HUES48 (cell line): Measurements from ENCODE around the gene SLC2A11.

ENCODE experiments used
- H3K27ac ChIP-seq: one replicate; pipeline ENCODE4 v1.7.0; 2013; ENCODE audit warnings: low read depth, low read length, inconsistent platforms
- H3K27me3 ChIP-seq: 2 replicates; pipeline ENCODE4 v1.6.1; 2013; ENCODE audit warnings: mild to moderate bottlenecking, low read length; ENCODE audit not compliant: control insufficient read depth, insufficient read depth
- H3K36me3 ChIP-seq: 2 replicates; pipeline ENCODE4 v1.6.1; 2013; ENCODE audit warnings: low read length; ENCODE audit not compliant: control insufficient read depth, insufficient read depth
- H3K4me1 ChIP-seq: 2 replicates; pipeline ENCODE4 v1.6.1; 2013; ENCODE audit warnings: mild to moderate bottlenecking, low read length; ENCODE audit not compliant: control insufficient read depth, insufficient read depth
- H3K4me3 ChIP-seq: 2 replicates; pipeline ENCODE4 v1.5.1; 2013; ENCODE audit warnings: mild to moderate bottlenecking, low read depth, low read length
- H3K9ac ChIP-seq: 2 replicates; pipeline ENCODE4 v1.6.1; 2013; ENCODE audit warnings: mild to moderate bottlenecking, low read depth, low read length, moderate library complexity
- H3K9me3 ChIP-seq: 2 replicates; pipeline ENCODE4 v1.6.1; 2013; ENCODE audit warnings: low read length; ENCODE audit not compliant: control insufficient read depth, insufficient read depth

The SLC2A11 gene

DNA sequence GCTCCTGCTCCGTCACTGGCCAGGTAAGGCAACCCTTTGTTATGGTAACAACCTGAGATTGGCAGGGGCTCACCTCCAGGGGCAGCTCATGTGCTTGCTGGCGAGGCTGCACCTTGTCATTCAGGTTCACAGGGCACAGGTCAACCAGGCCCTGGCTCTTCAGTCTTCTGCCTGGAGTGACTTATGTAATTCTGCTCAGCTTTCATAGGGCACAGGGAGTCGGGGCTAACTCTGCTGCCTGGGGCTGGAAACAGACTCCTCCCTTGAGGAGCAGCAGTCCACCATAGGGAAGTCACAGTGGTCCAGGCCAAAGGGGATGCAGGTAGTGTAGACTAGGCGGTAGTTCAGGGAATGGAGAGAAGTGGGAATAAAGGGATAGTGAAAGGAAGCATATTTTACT, 35.0 kb downstream of the SLC2A11 start:
- Histone ChIP-seq H3K4me1 (peaks cover 18% of the 10 kb centered on the region), H3K9ac (no peak overlapping the region), H3K27ac (no peak overlapping the region), H3K27me3 (no peaks in the 10 kb centered on the region), H3K4me3 (no peak overlapping the region), H3K9me3 (peaks cover 3% of the 10 kb centered on the region; the same call in 1 of the 2 replicates), H3K36me3 (peaks cover 21% of the 10 kb centered on the region)

DNA sequence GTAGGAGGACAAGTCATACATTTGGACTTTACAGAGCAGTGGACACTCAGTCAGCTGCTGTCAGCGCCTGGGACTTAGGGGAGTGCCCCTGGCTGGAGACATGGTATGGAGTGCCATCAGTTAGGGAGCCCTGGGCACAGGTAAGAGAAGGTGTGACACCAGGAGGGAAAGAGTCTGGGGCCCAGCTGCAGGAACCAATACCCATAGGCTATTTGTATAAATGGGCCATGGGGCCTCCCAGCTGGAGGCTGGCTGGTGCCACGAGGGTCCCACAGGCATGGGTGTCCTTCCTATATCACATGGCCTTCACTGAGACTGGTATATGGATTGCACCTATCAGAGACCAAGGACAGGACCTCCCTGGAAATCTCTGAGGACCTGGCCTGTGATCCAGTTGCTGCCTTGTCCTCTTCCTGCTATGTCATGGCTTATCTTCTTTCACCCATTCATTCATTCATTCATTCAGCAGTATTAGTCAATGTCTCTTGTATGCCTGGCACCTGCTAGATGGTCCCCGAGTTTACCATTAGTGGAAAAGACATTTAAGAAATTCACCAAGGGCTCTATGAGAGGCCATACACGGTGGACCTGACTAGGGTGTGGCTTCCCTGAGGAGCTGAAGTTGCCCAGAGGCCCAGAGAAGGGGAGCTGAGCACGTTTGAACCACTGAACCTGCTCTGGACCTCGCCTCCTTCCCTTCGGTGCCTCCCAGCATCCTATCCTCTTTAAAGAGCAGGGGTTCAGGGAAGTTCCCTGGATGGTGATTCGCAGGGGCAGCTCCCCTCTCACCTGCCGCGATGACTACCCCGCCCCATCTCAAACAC, 35.7 kb downstream of the SLC2A11 start:
- Histone ChIP-seq H3K4me1 (peaks cover 20% of the 10 kb centered on the region), H3K27me3 (no peaks in the 10 kb centered on the region), H3K4me3 (peak overlapping the region; percentile 73), H3K9me3 (peaks cover 3% of the 10 kb centered on the region; the same call in 1 of the 2 replicates), H3K9ac (peak overlapping the region; percentile 91), H3K36me3 (peaks cover 21% of the 10 kb centered on the region), H3K27ac (peak overlapping the region; percentile 99)

GRCh38 chr22:23893945-23894709, 36.5 kb downstream of the SLC2A11 start, which contains the start of gene MIF:
MIF (plus strand) TSS chr22:23894383; CDS start chr22:23894475, 92 bp downstream.
- H3K9me3 ChIP-seq, result peaks cover 3% of the 10 kb centered on the region; the same call in 1 of the 2 replicates
- H3K27me3 ChIP-seq, result no peaks in the 10 kb centered on the region
- peaks cover 21% of the 10 kb centered on the region for H3K36me3 ChIP-seq
- H3K9ac ChIP-seq, result peak within 1 kb of the TSS; percentile 91
- H3K4me1 ChIP-seq, result peaks cover 20% of the 10 kb centered on the region
- peak within 1 kb of the TSS; percentile 73 for H3K4me3 ChIP-seq
- peak within 1 kb of the TSS; percentile 99 for H3K27ac ChIP-seq

- Histone ChIP-seq H3K4me3 (peak overlapping the region; percentile 73), H3K27me3 (no peaks in the 10 kb centered on the region), H3K36me3 (peaks cover 21% of the 10 kb centered on the region), H3K9ac (peak overlapping the region; percentile 91), H3K9me3 (peaks cover 3% of the 10 kb centered on the region; the same call in 1 of the 2 replicates), H3K27ac (peak overlapping the region; percentile 99), H3K4me1 (peaks cover 20% of the 10 kb centered on the region)
Measured at GRCh38 chr22:23894710-23895598, 37.3 kb downstream of the SLC2A11 start.

- Histone ChIP-seq H3K4me1 (peaks cover 20% of the 10 kb centered on the region), H3K27me3 (no peaks in the 10 kb centered on the region), H3K4me3 (peak overlapping the region; percentile 73), H3K9ac (peak overlapping the region; percentile 91; the same call in 1 of the 2 replicates), H3K9me3 (peaks cover 6% of the 10 kb centered on the region; the same call in 1 of the 2 replicates), H3K27ac (peak overlapping the region; percentile 99), H3K36me3 (peaks cover 21% of the 10 kb centered on the region)
Measured at GRCh38 chr22:23895599-23896144, 38.0 kb downstream of the SLC2A11 start.

GRCh38 chr22:23896166-23896522, 38.5 kb downstream of the SLC2A11 start:
- Histone ChIP-seq H3K27ac (no peak overlapping the region), H3K9me3 (peaks cover 6% of the 10 kb centered on the region; the same call in 1 of the 2 replicates), H3K36me3 (peaks cover 21% of the 10 kb centered on the region), H3K9ac (no peak overlapping the region), H3K4me1 (peaks cover 20% of the 10 kb centered on the region), H3K4me3 (no peak overlapping the region), H3K27me3 (no peaks in the 10 kb centered on the region)

- no peak overlapping the region for H3K9ac ChIP-seq
- peaks cover 3% of the 10 kb centered on the region; the same call in 1 of the 2 replicates for H3K9me3 ChIP-seq
- H3K36me3 ChIP-seq, result peaks cover 21% of the 10 kb centered on the region
- H3K27me3 ChIP-seq, result no peaks in the 10 kb centered on the region
- peaks cover 20% of the 10 kb centered on the region for H3K4me1 ChIP-seq
- H3K27ac ChIP-seq, result no peak overlapping the region
- H3K4me3 ChIP-seq, result no peak overlapping the region
Measured at GRCh38 chr22:23896523-23897186, 39.0 kb downstream of the SLC2A11 start.

- Histone ChIP-seq H3K4me1 (peaks cover 20% of the 10 kb centered on the region), H3K27me3 (no peaks in the 10 kb centered on the region), H3K9me3 (0 out of 2 replicates have a peak, but pooled peaks cover 3% of the 10 kb centered on the region), H3K36me3 (peaks cover 21% of the 10 kb centered on the region), H3K27ac (no peak overlapping the region), H3K4me3 (no peak overlapping the region), H3K9ac (no peak overlapping the region)
Measured at GRCh38 chr22:23897320-23897719, 39.6 kb downstream of the SLC2A11 start.

DNA sequence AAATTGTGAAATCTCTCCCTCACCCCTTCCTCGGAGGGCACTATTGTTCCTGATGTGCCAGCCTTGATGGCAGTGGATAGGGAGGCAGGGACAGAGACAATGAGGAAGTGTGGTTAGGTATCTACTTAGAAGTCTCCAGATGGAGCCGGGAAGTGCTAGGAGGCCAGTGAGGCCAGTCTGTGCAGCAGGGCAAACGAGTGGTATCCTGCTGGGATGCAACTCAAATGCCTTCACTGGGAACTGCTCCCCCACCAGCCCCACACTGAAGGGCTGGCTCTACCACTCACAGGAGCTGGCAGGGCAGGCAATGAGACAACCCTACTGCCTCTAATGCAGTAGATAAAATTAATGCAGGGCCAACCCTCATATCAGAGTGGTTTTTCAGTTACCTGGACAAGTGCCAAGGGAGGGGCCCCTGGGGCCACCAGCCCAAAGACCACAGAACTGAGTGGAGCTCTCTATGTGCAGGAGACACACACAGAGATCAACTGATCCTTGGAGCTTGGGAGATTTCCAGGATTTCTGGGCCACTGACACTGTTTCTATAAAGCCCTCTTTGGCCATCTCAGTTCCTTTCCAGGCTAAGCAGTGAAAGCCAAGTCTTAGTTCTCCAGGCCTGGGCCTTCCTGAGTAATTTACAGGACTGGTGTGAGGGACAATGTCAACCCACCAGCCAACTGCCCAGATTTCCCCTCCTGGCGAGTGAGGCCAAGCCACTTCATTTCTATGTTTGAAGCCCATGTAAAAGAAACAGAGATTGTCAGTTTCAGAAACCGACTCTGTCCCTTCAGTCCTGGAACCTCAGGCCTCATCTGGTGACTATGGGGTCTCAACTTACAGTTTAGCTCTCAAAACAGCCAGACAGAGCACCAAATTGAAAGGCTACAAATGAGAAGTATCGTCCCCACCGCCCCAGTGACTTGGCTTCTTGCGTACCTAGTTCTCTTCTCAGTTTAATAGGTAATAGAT, 40.6 kb downstream of the SLC2A11 start:
- Histone ChIP-seq H3K9me3 (0 out of 2 replicates have a peak, but pooled peaks cover 3% of the 10 kb centered on the region), H3K9ac (no peak overlapping the region), H3K4me3 (no peak overlapping the region), H3K27me3 (no peaks in the 10 kb centered on the region), H3K36me3 (peaks cover 21% of the 10 kb centered on the region), H3K4me1 (peaks cover 18% of the 10 kb centered on the region), H3K27ac (peak overlapping the region; percentile 39)
